PC-9 (cell line): ENCODE measurements around the gene CEP72. TPM values are rescaled to one million over a fixed set of nuclear protein-coding genes. Genes with fewer than 3 reads are reported as not detected.

Source experiments
- BruUV-seq: library from RNA; stranded (reverse); fragments of 400-500 nt; replicated peaks from 2 replicates; lab custom pipeline; 2021; lab: Mats Ljungman, UMichigan
- CTCF ChIA-PET: fragments of 300-600 bp; sonication (Branson Sonifier 250); formaldehyde crosslinking; loops from one replicate; lab custom pipeline; 2022; ENCODE audit warnings: antibody characterized with exemption; lab: Charles Lee
- POLR2A ChIA-PET: fragments of 300-600 bp; sonication (Branson Sonifier 250); formaldehyde crosslinking; loops from one replicate; lab custom pipeline; 2022; ENCODE audit warnings: antibody characterized with exemption; ENCODE audit not compliant: unreplicated experiment; lab: Charles Lee
- DNase-seq, 2 experiments: peaks; one replicate each; pipeline versions ENCODE4 v3.0.0 to v3.0.0-alpha.2; 2015 to 2022; ENCODE audit warnings: mixed read lengths in 1 of 2
- H2AFZ ChIP-seq: fragments of 200-600 bp; sonication (generic); 2 replicates; pipeline ENCODE4 v1.8.1; 2017; ENCODE audit warnings: antibody characterized with exemption
- H3F3A ChIP-seq: fragments of 200-600 bp; sonication (generic); 2 replicates; pipeline ENCODE4 v1.8.1; 2017; ENCODE audit warnings: antibody characterized with exemption, mild to moderate bottlenecking, low read depth; ENCODE audit not compliant: insufficient read depth
- H3K27ac ChIP-seq: fragments of 200-600 bp; sonication (generic); 2 replicates; pipeline ENCODE4 v1.6.1; 2016; ENCODE audit warnings: mixed run types
- H3K27me3 ChIP-seq: fragments of 200-600 bp; sonication (generic); 2 replicates; pipeline ENCODE4 v1.6.1; 2016; ENCODE audit warnings: low read depth, mixed run types; ENCODE audit not compliant: insufficient read depth
- H3K36me3 ChIP-seq: fragments of 200-600 bp; sonication (generic); 2 replicates; pipeline ENCODE4 v1.6.1; 2016; ENCODE audit warnings: low read depth, mixed run types
- H3K4me1 ChIP-seq: fragments of 200-600 bp; sonication (generic); replicated peaks from 2 replicates; pipeline ENCODE4 v1.6.1; 2016; ENCODE audit warnings: mixed run types; ENCODE audit not compliant: insufficient read depth
- H3K4me2 ChIP-seq: fragments of 200-600 bp; sonication (generic); 2 replicates; pipeline ENCODE4 v1.6.1; 2017; ENCODE audit warnings: mixed run types
- H3K4me3 ChIP-seq: fragments of 200-600 bp; sonication (generic); 2 replicates; pipeline ENCODE4 v1.6.1; 2016; ENCODE audit warnings: mixed run types
- H3K79me2 ChIP-seq: fragments of 200-600 bp; sonication (generic); 2 replicates; pipeline ENCODE4 v1.6.1; 2017; ENCODE audit warnings: low read depth, mixed run types
- H3K9me2 ChIP-seq: fragments of 200-600 bp; sonication (generic); 2 replicates; pipeline ENCODE4 v1.8.1; 2017; ENCODE audit warnings: mild to moderate bottlenecking; ENCODE audit not compliant: insufficient read depth
- H3K9me3 ChIP-seq: fragments of 200-600 bp; sonication (generic); 2 replicates; pipeline ENCODE4 v1.8.1; 2016; ENCODE audit warnings: low read depth; ENCODE audit not compliant: insufficient read depth
- H4K20me1 ChIP-seq: fragments of 200-600 bp; sonication (generic); 2 replicates; pipeline ENCODE4 v1.8.1; 2017; ENCODE audit not compliant: insufficient read depth
- CTCF ChIP-seq: fragments of 200-600 bp; sonication (generic); conservative IDR thresholded peaks from 2 replicates; pipeline ENCODE4 v1.6.1; 2017; ENCODE audit warnings: mixed run types, antibody characterized with exemption, mild to moderate bottlenecking, moderate library complexity
- EZH2 ChIP-seq: fragments of 200-600 bp; sonication (generic); IDR thresholded peaks from 2 replicates; pipeline ENCODE4 v1.8.0; 2017; ENCODE audit warnings: antibody characterized with exemption, low read depth
- intact Hi-C: fragments of 100-400 bp; cut with micrococcal nuclease; formaldehyde crosslinking; loops from one replicate; pipeline ENCODE4 v1.10.0; 2022; ENCODE audit not compliant: unreplicated experiment
- total RNA-seq: library from RNA; stranded (reverse); gene quantifications from 2 replicates; pipeline ENCODE4 v1.2.3, GENCODE V29; 2021

Gene CEP72
- total RNA-seq, 1 experiment from 2014 or later: 86.8 TPM

- Histone ChIP-seq H2AFZ (no peak overlapping the region), H3K27ac (no peak overlapping the region), H4K20me1 (peaks cover 32% of the 10 kb centered on the region), H3K4me3 (no peak overlapping the region), H3K9me2 (no peaks in the 10 kb centered on the region), H3K4me1 (0 out of 2 replicates have a peak, but pooled peaks cover 2% of the 10 kb centered on the region), H3K79me2 (no peaks in the 10 kb centered on the region), H3K27me3 (no peaks in the 10 kb centered on the region), H3K4me2 (no peak overlapping the region), H3F3A (peaks cover 18% of the 10 kb centered on the region), H3K36me3 (no peaks in the 10 kb centered on the region), H3K9me3 (no peaks in the 10 kb centered on the region)
- ChIA-PET CTCF (no interaction called here), POLR2A (no interaction called here)
- no peak for DNase-seq
- no TSS peak for BruUV-seq
- TF ChIP-seq EZH2 (no peak), CTCF (no peak)
- intact Hi-C loops: no loop called here
Measured at GRCh38 chr5:665956-666711, 54.0 kb downstream of the CEP72 start.

GRCh38 chr5:666816-667498, 54.8 kb downstream of the CEP72 start:
- Histone ChIP-seq H3K9me2 (no peaks in the 10 kb centered on the region), H3K4me2 (no peak overlapping the region), H4K20me1 (peaks cover 39% of the 10 kb centered on the region), H3K9me3 (no peaks in the 10 kb centered on the region), H3K36me3 (no peaks in the 10 kb centered on the region), H3K4me1 (peaks cover 10% of the 10 kb centered on the region), H3K79me2 (no peaks in the 10 kb centered on the region), H3K27me3 (no peaks in the 10 kb centered on the region), H3K27ac (no peak overlapping the region), H3K4me3 (no peak overlapping the region), H2AFZ (no peak overlapping the region), H3F3A (peaks cover 18% of the 10 kb centered on the region)
- CTCF ChIA-PET: no interaction called here
- intact Hi-C loops: no loop called here
- DNase-seq: no peak
- no peak for TF ChIP-seq EZH2
- TF ChIP-seq CTCF: no peak
- BruUV-seq: no TSS peak
- POLR2A ChIA-PET: no interaction called here

GRCh38 chr5:668283-668995, 56.3 kb downstream of the CEP72 start:
- peaks cover 47% of the 10 kb centered on the region for H4K20me1 ChIP-seq
- CTCF ChIA-PET: no interaction called here
- H3K9me2 ChIP-seq: no peaks in the 10 kb centered on the region
- no peak overlapping the region for H3K4me2 ChIP-seq
- no peak overlapping the region for H3K4me3 ChIP-seq
- no peak overlapping the region for H3K27ac ChIP-seq
- no peaks in the 10 kb centered on the region for H3K79me2 ChIP-seq
- no peaks in the 10 kb centered on the region for H3K9me3 ChIP-seq
- no peak for DNase-seq
- peaks cover 18% of the 10 kb centered on the region for H3F3A ChIP-seq
- POLR2A ChIA-PET: no interaction called here
- no peaks in the 10 kb centered on the region for H3K27me3 ChIP-seq
- peaks cover 25% of the 10 kb centered on the region for H3K4me1 ChIP-seq
- intact Hi-C loops: no loop called here
- no TSS peak for BruUV-seq
- TF ChIP-seq CTCF (no peak), EZH2 (no peak)
- H2AFZ ChIP-seq: no peak overlapping the region
- H3K36me3 ChIP-seq: no peaks in the 10 kb centered on the region
